Measurements from ENCODE around the gene TIMM13.
"Not testable (repeated sequence)": the region's sequence is repeated elsewhere in the genome, so short reads cannot be mapped to it uniquely, and the experiment has no call there.

Gene TIMM13

GRCh38 chr19:2427429-2428320 is at the start of gene TIMM13:
Gene TIMM13 (minus strand): TSS chr19:2427586. CDS start chr19:2427533, 53 bp downstream.
- DNase-seq (ENCODE audit: low read depth, low spot score) = peak; percentile 95

GRCh38 chr19:2476451-2477140 is 49.2 kb upstream of the TIMM13 start:
- peak; percentile 78 for DNase-seq (ENCODE audit: low read depth, low spot score)

- peak; percentile 98 for DNase-seq (ENCODE audit: low read depth, low spot score)
These were observed 48.5 kb upstream of the TIMM13 start, which contains the start of gene GADD45B for GRCh38 chr19:2475702-2476450. Gene GADD45B (plus strand): TSS chr19:2476127. CDS start chr19:2476359, 232 bp downstream.

GRCh38 chr19:2475018-2475701 is 47.8 kb upstream of the TIMM13 start:
- DNase-seq (ENCODE audit: low read depth, low spot score) = no peak

GRCh38 chr19:2474232-2475017 is 47.0 kb upstream of the TIMM13 start:
- peak; percentile 73 for DNase-seq (ENCODE audit: low read depth, low spot score)

- DNase-seq (ENCODE audit: low read depth, low spot score) = not testable (repeated sequence)
These were observed 42.5 kb upstream of the TIMM13 start for GRCh38 chr19:2469915-2470200.

- no peak for DNase-seq (ENCODE audit: low read depth, low spot score)
These were observed 41.9 kb upstream of the TIMM13 start for GRCh38 chr19:2469102-2469914.

GRCh38 chr19:2468596-2468995 is 41.2 kb upstream of the TIMM13 start:
- no peak for DNase-seq (ENCODE audit: low read depth, low spot score)

GRCh38 chr19:2464389-2464788 is 37.0 kb upstream of the TIMM13 start:
- no peak for DNase-seq (ENCODE audit: low read depth, low spot score)

GRCh38 chr19:2463694-2464093 is 36.3 kb upstream of the TIMM13 start:
- not testable (repeated sequence) for DNase-seq (ENCODE audit: low read depth, low spot score)

- peak; percentile 75 for DNase-seq (ENCODE audit: low read depth, low spot score)
These were observed 35.4 kb upstream of the TIMM13 start for GRCh38 chr19:2462635-2463421.

- DNase-seq (ENCODE audit: low read depth, low spot score) = no peak
These were observed 34.6 kb upstream of the TIMM13 start for GRCh38 chr19:2461751-2462634.

GRCh38 chr19:2460245-2460644 is 32.9 kb upstream of the TIMM13 start:
- no peak for DNase-seq (ENCODE audit: low read depth, low spot score)

- DNase-seq (ENCODE audit: low read depth, low spot score) = not testable (repeated sequence)
These were observed 31.4 kb upstream of the TIMM13 start for GRCh38 chr19:2458776-2459175.

GRCh38 chr19:2458054-2458453 is 30.7 kb upstream of the TIMM13 start:
- DNase-seq (ENCODE audit: low read depth, low spot score) = no peak

GRCh38 chr19:2457394-2458037 is 30.1 kb upstream of the TIMM13 start:
- no peak for DNase-seq (ENCODE audit: low read depth, low spot score)

GRCh38 chr19:2455851-2456570 is 28.6 kb upstream of the TIMM13 start:
- DNase-seq (ENCODE audit: low read depth, low spot score) = no peak
